NCI-H774 (cell line): Measurements from ENCODE around the gene SIAE.
A peak's percentile ranks its signal among the peaks of the same experiment; 100 is the strongest.

Source experiments
- DNase-seq: peaks from one replicate; lab custom pipeline; 2025; lab: John Stamatoyannopoulos, UW

The SIAE gene

GRCh38 chr11:124663861-124664260 lies 9.7 kb downstream of the SIAE start:
- DNase-seq = no peak

- no peak for DNase-seq
These were observed 11.4 kb downstream of the SIAE start for GRCh38 chr11:124662106-124662505.

GRCh38 chr11:124661553-124661952 lies 12.0 kb downstream of the SIAE start:
- DNase-seq = no peak

- DNase-seq = no peak
These were observed 14.6 kb downstream of the SIAE start for GRCh38 chr11:124658986-124659385.

- no peak for DNase-seq
These were observed 15.0 kb downstream of the SIAE start for GRCh38 chr11:124658501-124658900.

- DNase-seq = no peak
These were observed 15.6 kb downstream of the SIAE start for GRCh38 chr11:124657904-124658303.

- no peak for DNase-seq
These were observed 16.5 kb downstream of the SIAE start for GRCh38 chr11:124656774-124657630.

- DNase-seq = no peak
These were observed 24.9 kb downstream of the SIAE start for GRCh38 chr11:124648610-124649009.

- DNase-seq = no peak
These were observed 27.4 kb downstream of the SIAE start for GRCh38 chr11:124646148-124646547.

GRCh38 chr11:124644426-124645280 lies 28.9 kb downstream of the SIAE start:
- peak; percentile 47 for DNase-seq

GRCh38 chr11:124643605-124644425 lies 29.7 kb downstream of the SIAE start:
- no peak for DNase-seq

- DNase-seq = no peak
These were observed 30.4 kb downstream of the SIAE start for GRCh38 chr11:124643042-124643604.

- DNase-seq = no peak
These were observed 30.9 kb downstream of the SIAE start for GRCh38 chr11:124642628-124643027.

GRCh38 chr11:124640666-124641065 lies 32.9 kb downstream of the SIAE start:
- DNase-seq = no peak

GRCh38 chr11:124639186-124639585 lies 34.4 kb downstream of the SIAE start:
- no peak for DNase-seq

GRCh38 chr11:124638500-124638899 lies 35.0 kb downstream of the SIAE start:
- no peak for DNase-seq

- no peak for DNase-seq
These were observed 37.6 kb downstream of the SIAE start for GRCh38 chr11:124635932-124636331.

GRCh38 chr11:124633355-124633754 lies 40.2 kb downstream of the SIAE start:
- DNase-seq = no peak

GRCh38 chr11:124629961-124630360 lies 43.6 kb downstream of the SIAE start:
- DNase-seq = no peak

GRCh38 chr11:124627546-124627945 lies 46.0 kb downstream of the SIAE start:
- no peak for DNase-seq

- no peak for DNase-seq
These were observed 47.9 kb downstream of the SIAE start for GRCh38 chr11:124625504-124626168.
